Memory B cell (primary cell): ENCODE measurements around the gene PEAR1.
"Not testable (repeated sequence)": the region's sequence is repeated elsewhere in the genome, so short reads cannot be mapped to it uniquely, and the experiment has no call there.

ENCODE experiments used
- ATAC-seq: fragments of 150-1000 bp; cut with Tn5 transposase; 2 replicates; pipeline ENCODE4 v1.10.0; 2021; ENCODE audit warnings: low read depth, mild to moderate bottlenecking, moderate library complexity
- DNase-seq, 2 donors: peaks; one replicate each; pipeline ENCODE4 v3.0.0; 2022; ENCODE audit warnings: low spot score in 2 of 2
- H3K27ac Mint-ChIP-seq: one replicate; pipeline ENCODE4 v1.8.0; 2022; ENCODE audit warnings: mild to moderate bottlenecking, moderate library complexity, mixed read lengths
- H3K27me3 Mint-ChIP-seq: one replicate; pipeline ENCODE4 v1.8.0; 2022; ENCODE audit warnings: mixed read lengths
- H3K36me3 Mint-ChIP-seq: one replicate; pipeline ENCODE4 v1.8.0; 2022; ENCODE audit warnings: mild to moderate bottlenecking, mixed read lengths
- H3K4me1 Mint-ChIP-seq: one replicate; pipeline ENCODE4 v1.8.0; 2022; ENCODE audit warnings: mixed read lengths
- H3K4me3 Mint-ChIP-seq: one replicate; pipeline ENCODE4 v1.8.0; 2022; ENCODE audit warnings: mild to moderate bottlenecking, moderate library complexity, mixed read lengths
- H3K9me3 Mint-ChIP-seq: one replicate; pipeline ENCODE4 v1.8.0; 2022; ENCODE audit warnings: mixed read lengths

PEAR1 gene

GRCh38 chr1:156922986-156923669 lies 29.6 kb downstream of the PEAR1 start:
- ATAC-seq, result no peak
- Mint-ChIP-seq H3K4me3 (peak overlapping the region; percentile 22), H3K27ac (no peak overlapping the region), H3K27me3 (peaks cover 38% of the 10 kb centered on the region), H3K4me1 (peaks cover 8% of the 10 kb centered on the region), H3K36me3 (no peaks in the 10 kb centered on the region), H3K9me3 (no peaks in the 10 kb centered on the region)
- no peak for DNase-seq

- Mint-ChIP-seq H3K4me3 (no peak overlapping the region), H3K9me3 (no peaks in the 10 kb centered on the region), H3K36me3 (no peaks in the 10 kb centered on the region), H3K27ac (no peak overlapping the region), H3K4me1 (peaks cover 10% of the 10 kb centered on the region), H3K27me3 (peaks cover 39% of the 10 kb centered on the region)
- DNase-seq, result no peak
- no peak for ATAC-seq
Measured at GRCh38 chr1:156923670-156924477, 30.4 kb downstream of the PEAR1 start.

- Mint-ChIP-seq H3K36me3 (no peaks in the 10 kb centered on the region), H3K27ac (no peak overlapping the region), H3K4me1 (peaks cover 10% of the 10 kb centered on the region), H3K4me3 (no peak overlapping the region), H3K27me3 (peaks cover 45% of the 10 kb centered on the region), H3K9me3 (no peaks in the 10 kb centered on the region)
- no peak for ATAC-seq
- DNase-seq, result no peak
Measured at GRCh38 chr1:156924478-156925153, 31.1 kb downstream of the PEAR1 start.

- DNase-seq (no peak), ATAC-seq (no peak)
- Mint-ChIP-seq H3K27me3 (peaks cover 45% of the 10 kb centered on the region), H3K36me3 (no peaks in the 10 kb centered on the region), H3K27ac (no peak overlapping the region), H3K4me1 (peaks cover 10% of the 10 kb centered on the region), H3K9me3 (no peaks in the 10 kb centered on the region), H3K4me3 (no peak overlapping the region)
Measured at GRCh38 chr1:156925154-156926010, 31.9 kb downstream of the PEAR1 start.

GRCh38 chr1:156926175-156926574 lies 32.7 kb downstream of the PEAR1 start:
- H3K36me3 Mint-ChIP-seq, result no peaks in the 10 kb centered on the region
- DNase-seq (no peak), ATAC-seq (no peak)
- H3K4me3 Mint-ChIP-seq, result no peak overlapping the region
- H3K27me3 Mint-ChIP-seq, result peaks cover 48% of the 10 kb centered on the region
- no peak overlapping the region for H3K27ac Mint-ChIP-seq
- H3K4me1 Mint-ChIP-seq, result peaks cover 10% of the 10 kb centered on the region
- no peaks in the 10 kb centered on the region for H3K9me3 Mint-ChIP-seq

GRCh38 chr1:156926695-156927094 lies 33.2 kb downstream of the PEAR1 start:
- DNase-seq, H3K9me3 Mint-ChIP-seq, H3K36me3 Mint-ChIP-seq, ATAC-seq, H3K27ac Mint-ChIP-seq, H3K4me3 Mint-ChIP-seq: not testable (repeated sequence)
- Mint-ChIP-seq H3K27me3 (peaks cover 48% of the 10 kb centered on the region), H3K4me1 (peaks cover 13% of the 10 kb centered on the region)

- Mint-ChIP-seq H3K27ac (no peak overlapping the region), H3K4me1 (peaks cover 13% of the 10 kb centered on the region), H3K36me3 (no peaks in the 10 kb centered on the region), H3K4me3 (no peak overlapping the region), H3K9me3 (no peaks in the 10 kb centered on the region), H3K27me3 (peaks cover 44% of the 10 kb centered on the region)
- ATAC-seq (peak; percentile 42), DNase-seq (no peak)
Measured at GRCh38 chr1:156927215-156928042, 33.9 kb downstream of the PEAR1 start.

- no peak overlapping the region for H3K27ac Mint-ChIP-seq
- ATAC-seq, result peak; percentile 14
- peaks cover 13% of the 10 kb centered on the region for H3K4me1 Mint-ChIP-seq
Measured at GRCh38 chr1:156928043-156928602, 34.6 kb downstream of the PEAR1 start.

GRCh38 chr1:156929596-156930238 lies 36.2 kb downstream of the PEAR1 start:
- Mint-ChIP-seq H3K27me3 (peaks cover 51% of the 10 kb centered on the region), H3K4me3 (no peak overlapping the region), H3K27ac (no peak overlapping the region), H3K4me1 (peaks cover 9% of the 10 kb centered on the region), H3K36me3 (no peaks in the 10 kb centered on the region), H3K9me3 (no peaks in the 10 kb centered on the region)
- no peak for DNase-seq
- no peak for ATAC-seq

More at GRCh38 chr1:156928043-156928602, 34.6 kb downstream of the PEAR1 start:
- Mint-ChIP-seq H3K4me3 (peak overlapping the region; percentile 47), H3K9me3 (no peaks in the 10 kb centered on the region), H3K36me3 (no peaks in the 10 kb centered on the region), H3K27me3 (peaks cover 47% of the 10 kb centered on the region)
- no peak for DNase-seq

GRCh38 chr1:156930483-156930882 lies 37.0 kb downstream of the PEAR1 start:
- Mint-ChIP-seq H3K9me3 (no peaks in the 10 kb centered on the region), H3K36me3 (no peaks in the 10 kb centered on the region), H3K27me3 (peaks cover 47% of the 10 kb centered on the region), H3K4me1 (peaks cover 9% of the 10 kb centered on the region), H3K27ac (no peak overlapping the region), H3K4me3 (no peak overlapping the region)
- ATAC-seq (no peak), DNase-seq (no peak)

GRCh38 chr1:156931211-156931952 lies 37.9 kb downstream of the PEAR1 start:
- H3K27me3 Mint-ChIP-seq, result peaks cover 44% of the 10 kb centered on the region
- H3K27ac Mint-ChIP-seq, result no peak overlapping the region
- no peaks in the 10 kb centered on the region for H3K36me3 Mint-ChIP-seq
- ATAC-seq (no peak), DNase-seq (no peak)
- H3K4me3 Mint-ChIP-seq, result no peak overlapping the region
- H3K9me3 Mint-ChIP-seq, result no peaks in the 10 kb centered on the region
- peaks cover 9% of the 10 kb centered on the region for H3K4me1 Mint-ChIP-seq
